GOT3 (cell line): ENCODE results near the gene MAGI1.

Experiments used
- DNase-seq: peaks from one replicate; lab custom pipeline; 2025; ENCODE audit warnings: mixed read lengths; lab: John Stamatoyannopoulos, UW

The MAGI1 gene

GRCh38 chr3:65971293-65972252, 67.1 kb downstream of the MAGI1 start:
- no peak for DNase-seq

- DNase-seq: no peak
These were observed 69.7 kb downstream of the MAGI1 start for GRCh38 chr3:65968996-65969395.

GRCh38 chr3:65967451-65967850, 71.3 kb downstream of the MAGI1 start:
- no peak for DNase-seq

GRCh38 chr3:65964838-65965237, 73.9 kb downstream of the MAGI1 start:
- no peak for DNase-seq

- no peak for DNase-seq
These were observed 74.7 kb downstream of the MAGI1 start for GRCh38 chr3:65963787-65964677.

GRCh38 chr3:65961733-65962132, 77.0 kb downstream of the MAGI1 start:
- no peak for DNase-seq

- no peak for DNase-seq
These were observed 77.6 kb downstream of the MAGI1 start for GRCh38 chr3:65961128-65961527.

- no peak for DNase-seq
These were observed 78.6 kb downstream of the MAGI1 start for GRCh38 chr3:65960087-65960486.

- DNase-seq: no peak
These were observed 80.5 kb downstream of the MAGI1 start for GRCh38 chr3:65958216-65958615.

GRCh38 chr3:65955792-65956477, 82.8 kb downstream of the MAGI1 start:
- no peak for DNase-seq

- no peak for DNase-seq
These were observed 84.6 kb downstream of the MAGI1 start for GRCh38 chr3:65953881-65954733.

GRCh38 chr3:65953301-65953812, 85.4 kb downstream of the MAGI1 start:
- DNase-seq: no peak

- no peak for DNase-seq
These were observed 85.9 kb downstream of the MAGI1 start for GRCh38 chr3:65952842-65953241.

GRCh38 chr3:65951836-65952505, 86.7 kb downstream of the MAGI1 start:
- DNase-seq: no peak

GRCh38 chr3:65950340-65951326, 88.1 kb downstream of the MAGI1 start:
- no peak for DNase-seq

- DNase-seq: no peak
These were observed 89.7 kb downstream of the MAGI1 start for GRCh38 chr3:65948841-65949573.

GRCh38 chr3:65946438-65946837, 92.3 kb downstream of the MAGI1 start:
- DNase-seq: no peak

- DNase-seq: no peak
These were observed 92.8 kb downstream of the MAGI1 start for GRCh38 chr3:65945953-65946352.
